DOHH2 (cell line): ENCODE measurements around the gene FAM151A.

ENCODE experiments used
- H3F3A ChIP-seq: fragments of 200-600 bp; sonication (generic), shearing (Covaris generic); 2 replicates; pipeline ENCODE4 v1.6.0; 2016; ENCODE audit warnings: antibody characterized with exemption, mild to moderate bottlenecking; ENCODE audit not compliant: control insufficient read depth, insufficient read depth
- H3K27ac ChIP-seq: fragments of 200-600 bp; sonication (generic); 2 replicates; pipeline ENCODE4 v1.5.1; 2014; ENCODE audit warnings: low read depth, mild to moderate bottlenecking, low read length, moderate library complexity
- H3K27me3 ChIP-seq: fragments of 200-600 bp; sonication (generic); 2 replicates; pipeline ENCODE4 v1.6.1; 2014; ENCODE audit warnings: mild to moderate bottlenecking, low read length, mixed read lengths; ENCODE audit not compliant: control insufficient read depth
- H3K36me3 ChIP-seq: fragments of 200-600 bp; sonication (generic); 2 replicates; pipeline ENCODE4 v1.6.1; 2014; ENCODE audit warnings: mild to moderate bottlenecking, low read length, moderate library complexity, mixed read lengths; ENCODE audit not compliant: control insufficient read depth
- H3K4me1 ChIP-seq: fragments of 200-600 bp; sonication (generic); 2 replicates; pipeline ENCODE4 v1.6.1; 2014; ENCODE audit warnings: mild to moderate bottlenecking, low read length, mixed read lengths; ENCODE audit not compliant: control insufficient read depth
- H3K4me2 ChIP-seq: fragments of 200-600 bp; sonication (generic); 2 replicates; pipeline ENCODE4 v1.6.0; 2014; ENCODE audit warnings: mild to moderate bottlenecking, low read length, moderate library complexity
- H3K4me3 ChIP-seq: fragments of 200-600 bp; sonication (generic); 2 replicates; pipeline ENCODE4 v1.5.1; 2014; ENCODE audit warnings: mild to moderate bottlenecking, low read length, mixed read lengths
- H3K79me2 ChIP-seq: fragments of 200-600 bp; sonication (generic); 2 replicates; pipeline ENCODE4 v1.6.1; 2014; ENCODE audit warnings: mild to moderate bottlenecking, low read length, mixed read lengths; ENCODE audit not compliant: control insufficient read depth
- H3K9me2 ChIP-seq: fragments of 200-600 bp; sonication (generic); replicated peaks from 2 replicates; pipeline ENCODE4 v1.6.1; 2014; ENCODE audit warnings: mild to moderate bottlenecking, low read length, mixed read lengths; ENCODE audit not compliant: control insufficient read depth
- H3K9me3 ChIP-seq: fragments of 200-600 bp; sonication (generic); 2 replicates; pipeline ENCODE4 v1.6.1; 2014; ENCODE audit warnings: antibody characterized with exemption, low read length, mixed read lengths; ENCODE audit not compliant: control insufficient read depth, insufficient read depth
- H4K20me1 ChIP-seq: fragments of 200-600 bp; sonication (generic); 2 replicates; pipeline ENCODE4 v1.6.0; 2014; ENCODE audit warnings: low read depth, mild to moderate bottlenecking, antibody characterized with exemption, low read length, moderate library complexity; ENCODE audit not compliant: control insufficient read depth, insufficient read depth
- EZH2phosphoT487 ChIP-seq: fragments of 200-600 bp; sonication (generic); IDR thresholded peaks from 2 replicates; pipeline ENCODE4 v1.6.1; 2017; ENCODE audit warnings: borderline replicate concordance, mild to moderate bottlenecking, antibody characterized with exemption, low read length, moderate library complexity, mixed read lengths
- TF ChIP-seq, protein P1 (sequence below): fragments of 200-600 bp; sonication (generic); IDR thresholded peaks from one replicate; pipeline ENCODE4 v1.5.1; 2014; ENCODE audit warnings: antibody characterized with exemption, mild to moderate bottlenecking, low read depth, low read length; ENCODE audit not compliant: poor library complexity, severe bottlenecking

FAM151A gene

DNA sequence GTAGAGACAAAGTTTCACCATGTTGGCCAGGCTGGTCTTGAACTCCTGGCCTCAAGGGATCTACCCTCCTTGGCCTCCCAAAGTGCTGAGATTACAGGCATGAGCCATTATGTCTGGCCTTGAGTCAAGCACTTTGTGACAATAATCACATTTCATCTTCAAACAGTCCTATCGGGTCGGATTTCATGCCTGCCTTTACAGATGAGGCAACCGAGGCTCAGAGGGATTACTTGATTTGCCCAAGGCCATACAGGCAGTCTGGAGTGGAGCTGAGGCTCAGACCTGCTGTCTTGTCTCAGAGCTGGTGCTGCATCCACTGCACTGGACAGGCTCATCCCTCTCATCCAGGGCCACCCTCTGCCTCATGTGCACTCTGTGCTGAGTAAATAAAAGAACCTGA is 26.6 kb downstream of the FAM151A start:
- no peaks in the 10 kb centered on the region for H3F3A ChIP-seq
- no peak for TF ChIP-seq EZH2phosphoT487

DNA sequence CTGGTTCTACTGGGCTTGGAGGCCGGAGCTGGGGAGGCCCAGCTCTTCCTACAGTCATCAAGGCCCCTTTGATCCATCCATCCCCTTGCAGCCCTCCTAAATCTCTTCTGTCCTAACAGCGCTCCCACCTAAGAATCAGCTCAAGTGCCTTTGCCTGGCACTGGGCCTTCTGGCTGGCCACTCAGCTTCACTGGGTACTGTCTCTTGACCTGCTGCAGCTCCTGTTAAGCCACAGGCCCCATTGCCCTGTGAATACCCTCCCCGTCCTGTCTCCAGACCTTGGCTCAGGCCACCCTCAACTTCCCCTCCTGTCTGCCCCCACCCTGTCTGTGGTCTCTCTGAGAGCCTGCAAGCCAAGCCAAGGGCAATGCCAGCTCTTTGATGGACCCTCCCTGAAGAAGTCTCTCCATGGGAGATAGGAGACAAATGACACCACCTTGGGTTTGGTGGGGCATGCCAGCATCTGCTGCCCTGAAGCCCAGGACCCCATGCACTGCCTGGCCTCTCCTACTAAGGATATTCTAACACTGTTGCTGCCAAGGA is 27.3 kb downstream of the FAM151A start:
- no peak overlapping the region for H3K4me2 ChIP-seq
- no peaks in the 10 kb centered on the region for H4K20me1 ChIP-seq
- no peak overlapping the region for H3K4me3 ChIP-seq
- TF ChIP-seq, protein P1, sequence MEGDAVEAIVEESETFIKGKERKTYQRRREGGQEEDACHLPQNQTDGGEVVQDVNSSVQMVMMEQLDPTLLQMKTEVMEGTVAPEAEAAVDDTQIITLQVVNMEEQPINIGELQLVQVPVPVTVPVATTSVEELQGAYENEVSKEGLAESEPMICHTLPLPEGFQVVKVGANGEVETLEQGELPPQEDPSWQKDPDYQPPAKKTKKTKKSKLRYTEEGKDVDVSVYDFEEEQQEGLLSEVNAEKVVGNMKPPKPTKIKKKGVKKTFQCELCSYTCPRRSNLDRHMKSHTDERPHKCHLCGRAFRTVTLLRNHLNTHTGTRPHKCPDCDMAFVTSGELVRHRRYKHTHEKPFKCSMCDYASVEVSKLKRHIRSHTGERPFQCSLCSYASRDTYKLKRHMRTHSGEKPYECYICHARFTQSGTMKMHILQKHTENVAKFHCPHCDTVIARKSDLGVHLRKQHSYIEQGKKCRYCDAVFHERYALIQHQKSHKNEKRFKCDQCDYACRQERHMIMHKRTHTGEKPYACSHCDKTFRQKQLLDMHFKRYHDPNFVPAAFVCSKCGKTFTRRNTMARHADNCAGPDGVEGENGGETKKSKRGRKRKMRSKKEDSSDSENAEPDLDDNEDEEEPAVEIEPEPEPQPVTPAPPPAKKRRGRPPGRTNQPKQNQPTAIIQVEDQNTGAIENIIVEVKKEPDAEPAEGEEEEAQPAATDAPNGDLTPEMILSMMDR, result no peak
- TF ChIP-seq EZH2phosphoT487, result no peak
- H3K79me2 ChIP-seq, result no peaks in the 10 kb centered on the region
- no peaks in the 10 kb centered on the region for H3K9me3 ChIP-seq
- H3K4me1 ChIP-seq, result no peaks in the 10 kb centered on the region
- no peaks in the 10 kb centered on the region for H3F3A ChIP-seq
- no peaks in the 10 kb centered on the region for H3K36me3 ChIP-seq
- no peaks in the 10 kb centered on the region for H3K9me2 ChIP-seq
- H3K27me3 ChIP-seq, result no peaks in the 10 kb centered on the region
- no peak overlapping the region for H3K27ac ChIP-seq

More for the DNA sequence above, 26.6 kb downstream of the FAM151A start:
- Histone ChIP-seq H3K9me2 (no peaks in the 10 kb centered on the region), H4K20me1 (no peaks in the 10 kb centered on the region), H3K27me3 (no peaks in the 10 kb centered on the region), H3K4me1 (no peaks in the 10 kb centered on the region), H3K27ac (no peak overlapping the region), H3K4me3 (no peak overlapping the region), H3K36me3 (no peaks in the 10 kb centered on the region), H3K79me2 (no peaks in the 10 kb centered on the region), H3K9me3 (no peaks in the 10 kb centered on the region), H3K4me2 (no peak overlapping the region)

DNA sequence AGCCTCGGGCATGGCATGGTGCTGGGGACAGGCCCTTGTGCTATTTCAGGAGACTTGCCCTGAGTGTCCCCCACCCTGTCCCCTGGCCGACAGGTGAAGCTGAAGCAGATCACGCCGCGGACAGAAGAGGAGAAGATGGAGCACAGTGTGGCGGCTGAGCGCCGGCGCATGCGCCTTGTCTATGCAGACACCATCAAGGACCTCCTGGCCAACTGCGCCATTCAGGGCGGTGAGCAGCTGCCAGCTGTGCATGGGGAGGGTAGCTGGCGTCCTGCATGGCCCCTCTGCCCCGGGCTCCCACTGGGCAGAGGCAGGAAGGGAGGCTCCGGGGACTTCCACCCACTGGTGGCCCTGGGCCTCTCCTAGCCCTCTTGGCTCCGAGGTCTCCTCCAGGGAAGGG is 28.9 kb downstream of the FAM151A start:
- no peaks in the 10 kb centered on the region for H3K27me3 ChIP-seq
- H4K20me1 ChIP-seq, result no peaks in the 10 kb centered on the region
- no peak overlapping the region for H3K4me2 ChIP-seq
- H3K36me3 ChIP-seq, result no peaks in the 10 kb centered on the region
- no peaks in the 10 kb centered on the region for H3K9me2 ChIP-seq
- no peaks in the 10 kb centered on the region for H3F3A ChIP-seq
- H3K9me3 ChIP-seq, result no peaks in the 10 kb centered on the region
- no peaks in the 10 kb centered on the region for H3K79me2 ChIP-seq
- no peaks in the 10 kb centered on the region for H3K4me1 ChIP-seq
- TF ChIP-seq, protein P1, result no peak
- TF ChIP-seq EZH2phosphoT487, result no peak
- no peak overlapping the region for H3K4me3 ChIP-seq
- H3K27ac ChIP-seq, result no peak overlapping the region

DNA sequence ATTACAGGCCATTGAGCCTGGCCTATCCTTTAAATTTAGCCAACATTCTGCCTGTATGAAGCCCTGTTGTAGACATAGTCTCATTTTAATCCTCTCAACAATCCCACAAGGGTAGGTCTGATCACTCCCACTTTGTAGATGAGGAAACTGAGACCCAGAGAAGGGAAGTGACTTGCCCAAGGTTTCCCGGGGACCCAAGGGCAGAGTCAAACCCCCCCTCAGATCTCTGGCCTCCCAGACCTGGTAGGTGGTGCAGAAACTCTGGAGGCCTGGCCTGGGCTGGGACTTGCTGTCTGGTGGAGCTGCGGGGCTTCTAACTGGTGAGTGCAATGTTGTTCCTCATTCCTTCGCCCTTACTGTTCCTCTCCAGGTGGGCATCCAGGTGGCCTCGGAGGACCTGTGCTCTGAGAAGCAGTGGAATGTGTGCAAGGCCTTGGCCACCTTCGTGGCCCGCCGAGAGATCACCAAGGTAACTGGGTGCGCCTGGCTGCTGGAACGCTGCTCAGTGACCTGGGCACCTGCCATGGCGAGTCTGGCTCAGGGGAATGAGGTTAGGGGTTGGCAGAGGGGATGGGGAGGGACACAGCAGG is 29.7 kb downstream of the FAM151A start:
- H3K9me3 ChIP-seq, result no peaks in the 10 kb centered on the region
- TF ChIP-seq, protein P1, result no peak
- TF ChIP-seq EZH2phosphoT487, result no peak
- H3K4me2 ChIP-seq, result no peak overlapping the region
- no peaks in the 10 kb centered on the region for H3F3A ChIP-seq
- no peak overlapping the region for H3K4me3 ChIP-seq
- H3K36me3 ChIP-seq, result no peaks in the 10 kb centered on the region
- H3K27me3 ChIP-seq, result no peaks in the 10 kb centered on the region
- no peak overlapping the region for H3K27ac ChIP-seq
- no peaks in the 10 kb centered on the region; the same call in 1 of the 2 replicates for H3K4me1 ChIP-seq
- H3K79me2 ChIP-seq, result no peaks in the 10 kb centered on the region
- H3K9me2 ChIP-seq, result no peaks in the 10 kb centered on the region
- no peaks in the 10 kb centered on the region for H4K20me1 ChIP-seq
